ENCODE data around the gene MAP3K14.

DNA sequence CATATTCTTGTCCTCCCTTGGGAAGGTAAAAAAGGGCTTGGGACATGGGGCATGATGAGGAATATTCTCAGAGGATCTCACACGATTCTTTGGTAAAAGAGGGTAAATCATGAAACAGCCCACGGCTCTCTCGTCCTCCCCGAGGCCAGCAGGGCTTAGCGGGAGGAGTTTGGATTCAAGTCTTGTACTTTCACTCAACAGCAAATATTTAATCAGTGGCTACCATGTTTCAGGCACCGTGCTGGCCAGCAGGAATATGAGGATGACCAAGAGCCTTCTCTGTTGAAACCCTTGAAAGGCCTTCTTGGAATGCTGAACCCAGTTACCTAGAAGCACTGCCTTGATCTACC is 8.8 kb downstream of the MAP3K14 start:
- TF ChIP-seq, protein P1, sequence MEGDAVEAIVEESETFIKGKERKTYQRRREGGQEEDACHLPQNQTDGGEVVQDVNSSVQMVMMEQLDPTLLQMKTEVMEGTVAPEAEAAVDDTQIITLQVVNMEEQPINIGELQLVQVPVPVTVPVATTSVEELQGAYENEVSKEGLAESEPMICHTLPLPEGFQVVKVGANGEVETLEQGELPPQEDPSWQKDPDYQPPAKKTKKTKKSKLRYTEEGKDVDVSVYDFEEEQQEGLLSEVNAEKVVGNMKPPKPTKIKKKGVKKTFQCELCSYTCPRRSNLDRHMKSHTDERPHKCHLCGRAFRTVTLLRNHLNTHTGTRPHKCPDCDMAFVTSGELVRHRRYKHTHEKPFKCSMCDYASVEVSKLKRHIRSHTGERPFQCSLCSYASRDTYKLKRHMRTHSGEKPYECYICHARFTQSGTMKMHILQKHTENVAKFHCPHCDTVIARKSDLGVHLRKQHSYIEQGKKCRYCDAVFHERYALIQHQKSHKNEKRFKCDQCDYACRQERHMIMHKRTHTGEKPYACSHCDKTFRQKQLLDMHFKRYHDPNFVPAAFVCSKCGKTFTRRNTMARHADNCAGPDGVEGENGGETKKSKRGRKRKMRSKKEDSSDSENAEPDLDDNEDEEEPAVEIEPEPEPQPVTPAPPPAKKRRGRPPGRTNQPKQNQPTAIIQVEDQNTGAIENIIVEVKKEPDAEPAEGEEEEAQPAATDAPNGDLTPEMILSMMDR (conservative IDR thresholded peaks at IDR 0.05; ENCODE audit: low read depth, low read length), result no peak
- TF ChIP-seq EZH2 (IDR thresholded peaks at IDR 0.05; ENCODE audit: low read length, unreplicated experiment), result no peak
